Stimulated activated CD4-positive, alpha-beta T cell treated with anti-CD3 and anti-CD28 coated beads, Interleukin-4, amount 100 ng/mL, for 4 hours (primary cell): ENCODE results near the gene AWAT2.

Experiments used
- DNase-seq, 2 experiments: peaks; one replicate each; pipeline ENCODE4 v3.0.0-alpha.2; 2020

The AWAT2 gene

DNA sequence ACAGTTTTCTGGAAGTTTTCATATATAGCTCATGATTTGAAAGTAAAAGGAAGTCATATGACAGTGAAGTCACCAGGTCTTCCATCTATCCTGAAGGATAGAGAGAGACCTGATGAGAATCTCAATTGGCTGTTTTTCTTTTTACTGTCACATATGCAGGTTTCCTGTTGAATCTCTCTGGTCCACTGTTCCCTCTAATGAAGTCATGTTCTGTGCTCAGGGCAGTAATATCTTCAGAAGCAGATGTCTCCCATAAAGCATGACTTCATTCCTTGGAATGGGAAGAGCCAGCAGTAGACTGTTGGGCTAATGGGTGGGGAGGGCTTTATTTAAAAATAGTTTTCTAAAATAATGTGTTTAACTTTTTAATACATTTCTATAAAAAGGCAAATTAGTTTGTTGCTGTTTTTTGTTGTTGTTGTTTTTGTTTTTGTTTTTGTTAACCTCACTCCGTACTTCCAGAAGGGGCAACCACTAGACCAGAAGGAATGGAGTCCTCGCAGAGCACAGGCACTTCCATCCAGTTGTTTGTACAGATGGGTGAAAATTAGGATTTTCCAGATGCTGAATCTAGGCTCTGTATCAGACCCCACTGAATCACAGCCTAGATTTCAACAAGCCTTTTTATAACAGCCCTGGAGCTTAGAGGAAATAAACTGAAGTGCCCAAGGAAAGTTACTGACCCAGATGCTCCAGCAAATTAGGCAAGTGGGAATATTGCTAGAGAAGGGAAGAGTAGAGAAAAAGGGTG lies 54.2 kb downstream of the AWAT2 start:
- DNase-seq, result no peak

DNA sequence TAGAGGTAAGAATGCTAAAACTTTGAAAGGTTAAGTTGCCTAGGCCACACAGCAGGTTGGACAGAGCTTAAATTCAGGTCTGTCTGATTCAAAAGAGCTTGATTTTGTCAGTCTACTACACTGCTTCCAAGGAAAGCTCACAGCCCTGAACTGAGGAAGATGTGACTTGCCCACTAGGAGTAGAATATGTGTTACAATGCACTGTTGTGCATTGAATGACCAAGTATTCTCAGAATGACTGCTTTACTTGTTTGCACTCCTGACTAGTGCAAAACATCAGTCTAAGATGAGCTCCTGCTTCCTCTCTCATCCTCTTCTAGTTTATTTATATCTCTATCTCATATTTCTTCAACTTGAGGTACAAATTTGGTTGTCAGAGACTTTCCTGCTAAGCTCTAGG lies 56.2 kb downstream of the AWAT2 start:
- no peak for DNase-seq

DNA sequence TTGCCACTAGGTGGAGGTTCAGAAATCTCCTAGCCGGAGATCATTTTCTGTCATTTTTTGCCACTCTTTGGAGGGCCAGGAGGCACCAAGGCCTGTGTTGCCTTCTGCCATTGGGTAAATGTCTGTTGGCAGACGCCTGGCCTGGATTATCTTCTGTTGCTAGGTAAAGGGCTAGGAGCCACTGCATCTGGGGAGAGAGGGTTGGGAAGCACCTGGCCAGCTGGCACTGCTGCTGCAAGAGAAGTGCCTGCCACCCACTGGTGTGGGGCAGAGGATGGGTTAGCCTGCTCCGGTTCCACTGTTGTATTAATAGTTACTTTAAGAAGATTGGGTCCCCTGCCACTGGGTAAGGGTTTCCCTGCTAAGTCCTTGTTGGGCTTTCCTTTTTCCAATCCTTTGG lies 58.1 kb downstream of the AWAT2 start:
- DNase-seq, result no peak
